Urinary bladder (tissue), 4 donors: ENCODE data around the gene ATRX. TPM values are rescaled to one million over a fixed set of nuclear protein-coding genes. Genes with fewer than 3 reads are reported as not detected.
"Not testable (repeated sequence)": the region's sequence is repeated elsewhere in the genome, so short reads cannot be mapped to it uniquely, and the experiment has no call there.

ENCODE experiments used
- DNase-seq: peaks from one replicate; pipeline ENCODE4 v3.0.0-alpha.2; 2015; ENCODE audit errors: extremely low spot score
- H3K27ac ChIP-seq: one replicate; pipeline ENCODE4 v1.5.1; 2013; ENCODE audit warnings: low read depth, mild to moderate bottlenecking, moderate library complexity
- H3K36me3 ChIP-seq: one replicate; pipeline ENCODE4 v1.6.1; 2013; ENCODE audit warnings: mild to moderate bottlenecking, moderate library complexity; ENCODE audit not compliant: insufficient read depth
- H3K4me1 ChIP-seq: one replicate; pipeline ENCODE4 v1.6.1; 2013; ENCODE audit warnings: mild to moderate bottlenecking, moderate library complexity; ENCODE audit not compliant: insufficient read depth
- H3K4me3 ChIP-seq: one replicate; pipeline ENCODE4 v1.5.1; 2013; ENCODE audit warnings: low read depth, low read length
- WGBS: extraction: QIAGEN DNeasy Blood & Tissue Kit; methylation state at CpG from one replicate; pipeline ENCODE4 v1.1.7; 2013; 5-methylcytosine and 5-hydroxymethylcytosine counted together
- polyA plus RNA-seq: library from polyadenylated mRNA; stranded (reverse); fragments of 200-250 nt; gene quantifications from one replicate; pipeline ENCODE4 v1.2.3, GENCODE V29; 2013
- total RNA-seq: library from RNA; depleted of rRNA; stranded (reverse); fragments of >200 nt; gene quantifications from one replicate; pipeline ENCODE4 v1.2.3, GENCODE V29; 2014
- donor health status: healthy with polysubstance abuse.
- donor health status: healthy.

ATRX gene
- total and polyA plus RNA-seq, 2 donors: 21.7 to 236 TPM

DNA sequence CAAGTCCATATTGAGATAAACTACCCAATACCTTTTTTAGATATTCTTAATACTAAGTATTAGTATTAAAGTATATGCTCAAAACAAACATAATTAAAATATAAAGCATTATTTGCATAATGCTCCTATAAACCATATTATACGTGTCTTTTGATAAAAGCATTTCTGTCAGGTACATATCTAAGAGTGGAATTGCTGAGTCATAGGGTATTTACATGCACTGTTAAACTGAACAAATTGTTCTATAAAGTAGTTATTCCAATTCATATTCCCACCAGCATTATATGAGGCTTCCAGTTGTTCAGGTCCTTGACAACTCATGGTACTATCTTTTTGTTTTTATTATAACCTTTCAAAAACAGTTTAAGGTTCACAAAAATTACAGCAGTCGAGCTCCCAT, 224.6 kb downstream of the ATRX start:
- 99% methylated on average over 2 of the region's 2 CpGs for WGBS
- no peak for DNase-seq
- H3K27ac ChIP-seq: no peak overlapping the region
- H3K4me3 ChIP-seq: no peak overlapping the region
- H3K4me1 ChIP-seq: no peaks in the 10 kb centered on the region
- H3K36me3 ChIP-seq: no peaks in the 10 kb centered on the region

DNA sequence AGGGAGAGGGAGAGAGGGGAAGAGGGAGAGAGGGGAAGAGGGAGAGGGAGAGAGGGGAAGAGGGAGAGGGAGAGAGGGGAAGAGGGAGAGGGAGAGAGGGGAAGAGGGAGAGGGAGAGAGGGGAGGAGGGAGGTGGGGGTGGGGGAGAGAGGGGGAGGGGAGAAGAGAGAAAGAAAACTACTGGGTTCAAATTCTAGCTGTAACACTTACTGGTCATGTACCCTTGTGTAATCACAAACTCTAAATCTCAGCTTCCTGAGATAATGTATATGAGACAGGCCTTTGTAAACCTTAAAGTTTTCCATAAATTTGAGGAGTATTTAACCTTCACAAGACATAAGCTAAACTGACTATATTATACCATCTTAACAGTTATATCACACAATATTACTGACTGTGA, 229.7 kb downstream of the ATRX start:
- no peaks in the 10 kb centered on the region for H3K36me3 ChIP-seq
- DNase-seq: no peak

DNA sequence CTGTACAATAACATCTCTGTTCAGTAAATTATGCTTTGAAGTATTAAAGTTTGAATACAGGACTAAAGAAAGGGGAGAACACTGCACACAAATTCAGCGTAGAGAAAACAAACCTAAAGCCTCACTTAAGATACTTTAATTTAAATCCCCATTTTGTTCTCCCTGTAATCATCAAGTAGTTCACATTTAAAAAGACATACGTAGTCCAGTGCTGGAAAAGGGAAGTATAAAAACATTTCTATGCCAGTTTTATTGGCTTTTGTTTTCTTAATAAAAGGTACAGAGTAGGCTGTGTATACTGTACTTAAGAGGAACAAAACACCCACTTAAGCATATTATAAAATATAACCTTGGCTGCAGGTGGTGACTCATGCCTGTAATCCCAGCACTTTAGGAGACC, 237.3 kb downstream of the ATRX start:
- WGBS: 78% methylated on average over 2 of the region's 2 CpGs
- Histone ChIP-seq H3K36me3 (no peaks in the 10 kb centered on the region), H3K4me1 (no peaks in the 10 kb centered on the region), H3K27ac (no peak overlapping the region), H3K4me3 (no peak overlapping the region)
- no peak for DNase-seq

More for the DNA sequence above, 229.7 kb downstream of the ATRX start:
- no peaks in the 10 kb centered on the region for H3K4me1 ChIP-seq
- H3K4me3 ChIP-seq: no peak overlapping the region
- no peak overlapping the region for H3K27ac ChIP-seq

DNA sequence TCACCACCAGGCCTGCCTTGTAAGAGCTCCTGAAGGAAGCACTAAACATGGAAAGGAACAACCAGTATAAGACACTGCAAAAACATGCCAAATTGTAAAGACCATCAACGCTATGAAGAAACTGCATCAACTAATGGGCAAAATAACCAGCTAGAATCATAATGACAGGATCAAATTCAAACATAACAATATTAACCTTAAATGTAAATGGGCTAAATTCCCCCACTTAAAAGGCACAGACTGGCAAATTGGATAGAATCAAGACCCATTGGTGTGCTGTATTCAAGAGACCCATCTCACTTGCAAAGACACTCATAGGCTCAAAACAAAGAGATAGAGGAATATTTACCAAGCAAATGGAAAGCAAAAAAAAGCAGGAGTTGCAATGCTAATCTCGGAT, 246.2 kb downstream of the ATRX start:
- H3K4me1 ChIP-seq: not testable (repeated sequence)
- 94% methylated on average over 2 of the region's 2 CpGs for WGBS

GRCh38 chrX:77531261-77531660, 254.8 kb downstream of the ATRX start:
- WGBS: 100% methylated on average over 2 of the region's 2 CpGs

More for the DNA sequence above, 246.2 kb downstream of the ATRX start:
- H3K4me3 ChIP-seq, DNase-seq, H3K36me3 ChIP-seq, H3K27ac ChIP-seq: not testable (repeated sequence)

DNA sequence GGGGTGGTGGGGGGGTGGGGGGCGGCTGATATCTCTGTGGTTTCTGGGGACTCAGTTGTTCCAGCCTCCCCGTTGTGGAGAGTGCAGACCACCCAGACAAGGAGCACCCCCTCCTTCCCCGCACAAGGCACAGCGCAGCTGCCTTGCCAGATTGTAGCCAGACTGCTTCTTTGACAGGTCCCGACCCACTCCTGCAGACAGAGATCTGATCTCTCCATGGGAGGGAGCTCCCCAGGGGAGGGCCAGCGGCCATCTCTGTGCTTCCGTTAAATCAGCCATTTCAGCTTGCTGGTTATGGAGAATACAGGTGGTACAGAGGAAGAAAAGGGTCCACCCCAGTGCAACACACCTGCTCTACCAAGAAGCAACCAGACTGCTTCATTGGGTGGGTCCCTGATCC, 258.0 kb downstream of the ATRX start:
- Histone ChIP-seq H3K4me3 (no peak overlapping the region), H3K27ac (no peak overlapping the region), H3K36me3 (no peaks in the 10 kb centered on the region), H3K4me1 (no peaks in the 10 kb centered on the region)
- 31% methylated on average over 7 of the region's 7 CpGs for WGBS
- DNase-seq: no peak

More at GRCh38 chrX:77531261-77531660, 254.8 kb downstream of the ATRX start:
- not testable (repeated sequence) for H3K27ac ChIP-seq, H3K4me1 ChIP-seq, DNase-seq, H3K4me3 ChIP-seq, H3K36me3 ChIP-seq

DNA sequence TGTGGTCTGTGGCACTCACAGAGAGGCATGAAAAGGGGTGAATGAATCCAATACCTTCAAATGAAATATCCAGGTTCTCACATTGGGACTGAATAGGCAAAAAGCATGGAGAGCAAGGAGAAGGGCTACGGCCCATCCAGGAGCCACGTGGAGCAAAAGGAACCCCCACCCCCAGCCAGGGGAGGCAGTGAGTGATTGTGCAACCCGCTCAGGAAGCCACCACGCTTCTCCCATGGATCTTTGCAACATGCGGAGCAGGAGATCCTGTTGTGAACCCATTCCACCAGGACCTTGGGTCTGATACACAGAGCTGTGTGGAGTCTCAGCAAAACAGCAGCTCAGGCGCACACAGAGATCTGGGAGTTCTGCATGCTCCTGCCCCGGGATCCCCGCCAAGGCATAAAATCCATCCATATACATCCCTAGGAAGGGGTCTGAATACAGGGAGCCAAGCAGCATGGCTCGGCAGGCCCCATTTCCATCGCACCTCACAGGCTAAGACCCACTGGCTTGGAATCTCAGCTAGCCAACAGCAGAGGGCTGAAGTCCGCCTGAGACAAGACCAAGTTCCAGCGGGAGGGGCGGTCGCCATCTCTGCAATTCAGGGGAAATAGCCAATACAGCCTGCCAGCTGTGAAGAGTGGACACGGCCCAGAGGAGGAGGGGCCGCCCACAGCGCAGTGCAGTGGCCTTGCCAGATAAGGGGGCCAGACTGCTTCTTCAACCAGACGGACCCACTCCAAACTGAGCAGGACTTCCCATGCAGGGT, 258.6 kb downstream of the ATRX start:
- no peaks in the 10 kb centered on the region for H3K4me1 ChIP-seq
- no peaks in the 10 kb centered on the region for H3K36me3 ChIP-seq
- no peak overlapping the region for H3K4me3 ChIP-seq
- DNase-seq: no peak
- no peak overlapping the region for H3K27ac ChIP-seq
- 32% methylated on average over 18 of the region's 18 CpGs for WGBS

DNA sequence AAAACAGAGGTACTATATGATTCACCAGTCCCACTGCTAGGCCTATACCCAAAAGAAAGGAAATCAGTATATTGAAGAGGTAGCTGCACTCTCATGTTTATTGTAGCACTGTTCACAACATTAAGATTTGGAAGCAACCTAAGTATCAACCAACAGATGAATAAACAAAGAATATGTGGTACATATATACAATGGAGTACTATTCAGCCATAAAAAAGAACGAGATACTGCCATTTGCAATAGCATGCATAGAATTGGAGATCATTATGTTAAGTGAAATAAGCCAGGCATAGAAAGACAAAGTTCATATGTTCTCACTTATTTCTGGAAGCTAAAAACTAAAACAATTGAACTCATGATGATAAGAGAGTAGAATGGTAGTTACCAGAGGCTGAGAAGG, 266.3 kb downstream of the ATRX start:
- DNase-seq: no peak
- Histone ChIP-seq H3K4me1 (no peaks in the 10 kb centered on the region), H3K4me3 (no peak overlapping the region), H3K36me3 (no peaks in the 10 kb centered on the region), H3K27ac (no peak overlapping the region)
- 98% methylated on average over 1 of the region's 1 CpG for WGBS

DNA sequence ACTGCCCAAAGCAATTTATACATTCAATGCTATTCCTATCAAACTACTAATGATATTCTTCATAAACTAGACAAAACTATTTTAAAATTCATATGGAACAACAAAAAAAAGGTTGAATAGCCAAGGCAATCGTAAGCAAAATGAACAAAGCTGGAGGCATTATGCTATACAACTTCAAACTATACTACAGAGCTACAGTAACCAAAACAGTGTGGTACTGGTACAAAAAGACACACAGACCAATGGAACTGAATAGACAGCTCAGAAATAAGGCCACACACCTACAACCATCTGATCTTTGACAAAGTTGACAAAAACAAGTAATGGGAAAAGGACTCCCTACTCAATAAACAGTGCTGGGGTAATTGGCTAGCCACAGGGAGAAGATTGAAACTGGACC, 271.8 kb downstream of the ATRX start:
- Histone ChIP-seq H3K4me3 (no peak overlapping the region), H3K36me3 (no peaks in the 10 kb centered on the region), H3K27ac (no peak overlapping the region), H3K4me1 (no peaks in the 10 kb centered on the region)
- DNase-seq: no peak
- 98% methylated on average over 1 of the region's 1 CpG for WGBS

GRCh38 chrX:77510007-77510406, 276.0 kb downstream of the ATRX start:
- no peaks in the 10 kb centered on the region for H3K4me1 ChIP-seq

DNA sequence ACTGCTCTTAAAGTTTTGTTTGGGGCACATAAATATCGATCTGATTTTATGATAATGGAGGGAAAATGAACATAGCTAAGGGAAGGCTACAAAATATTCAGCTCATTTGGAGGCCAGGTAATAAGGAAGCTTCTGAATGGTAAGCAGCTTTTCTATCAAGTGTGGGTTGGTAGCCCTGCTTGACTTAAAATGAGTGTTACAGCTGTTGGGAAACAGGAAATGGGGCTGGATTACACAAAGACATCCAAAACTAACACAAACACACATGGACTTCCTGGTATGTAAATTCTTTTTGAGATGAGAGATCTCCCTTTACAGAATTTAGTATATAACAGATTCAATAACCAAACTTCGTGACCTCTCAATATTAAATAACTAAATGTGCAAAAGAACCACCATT, 280.8 kb downstream of the ATRX start:
- no peak overlapping the region for H3K27ac ChIP-seq
- no peak for DNase-seq
- no peak overlapping the region for H3K4me3 ChIP-seq
- H3K36me3 ChIP-seq: no peaks in the 10 kb centered on the region
- WGBS: 63% methylated on average over 2 of the region's 2 CpGs
- H3K4me1 ChIP-seq: no peaks in the 10 kb centered on the region

More at GRCh38 chrX:77510007-77510406, 276.0 kb downstream of the ATRX start:
- no peak overlapping the region for H3K4me3 ChIP-seq
- DNase-seq: no peak
- 94% methylated on average over 1 of the region's 1 CpG for WGBS
- H3K27ac ChIP-seq: no peak overlapping the region
- H3K36me3 ChIP-seq: no peaks in the 10 kb centered on the region

GRCh38 chrX:77502951-77503525, 283.0 kb downstream of the ATRX start:
- 24% methylated on average over 2 of the region's 2 CpGs for WGBS
- H3K4me1 ChIP-seq: no peaks in the 10 kb centered on the region
- H3K4me3 ChIP-seq: no peak overlapping the region
- no peak overlapping the region for H3K27ac ChIP-seq
- no peaks in the 10 kb centered on the region for H3K36me3 ChIP-seq
- DNase-seq: no peak

DNA sequence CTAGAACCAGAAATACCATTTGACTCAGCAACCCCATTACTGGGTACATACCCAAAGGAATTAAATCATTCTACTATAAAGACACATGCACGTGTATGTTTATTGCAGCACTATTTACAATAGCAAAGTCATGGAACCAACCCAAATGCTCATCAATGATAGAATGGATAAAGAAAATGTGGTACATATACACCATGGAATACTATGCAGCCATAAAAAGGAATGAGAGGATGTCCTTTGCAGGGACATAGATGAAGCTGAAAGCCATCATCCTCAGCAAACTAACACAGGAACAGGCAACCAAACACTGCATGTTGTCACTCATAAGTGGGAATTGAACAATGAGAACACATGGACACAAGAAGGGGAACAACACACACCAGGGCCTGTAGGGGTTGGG, 285.9 kb downstream of the ATRX start:
- H3K4me1 ChIP-seq, H3K36me3 ChIP-seq, H3K27ac ChIP-seq, DNase-seq, H3K4me3 ChIP-seq: not testable (repeated sequence)
- WGBS: 67% methylated on average over 1 of the region's 1 CpG

DNA sequence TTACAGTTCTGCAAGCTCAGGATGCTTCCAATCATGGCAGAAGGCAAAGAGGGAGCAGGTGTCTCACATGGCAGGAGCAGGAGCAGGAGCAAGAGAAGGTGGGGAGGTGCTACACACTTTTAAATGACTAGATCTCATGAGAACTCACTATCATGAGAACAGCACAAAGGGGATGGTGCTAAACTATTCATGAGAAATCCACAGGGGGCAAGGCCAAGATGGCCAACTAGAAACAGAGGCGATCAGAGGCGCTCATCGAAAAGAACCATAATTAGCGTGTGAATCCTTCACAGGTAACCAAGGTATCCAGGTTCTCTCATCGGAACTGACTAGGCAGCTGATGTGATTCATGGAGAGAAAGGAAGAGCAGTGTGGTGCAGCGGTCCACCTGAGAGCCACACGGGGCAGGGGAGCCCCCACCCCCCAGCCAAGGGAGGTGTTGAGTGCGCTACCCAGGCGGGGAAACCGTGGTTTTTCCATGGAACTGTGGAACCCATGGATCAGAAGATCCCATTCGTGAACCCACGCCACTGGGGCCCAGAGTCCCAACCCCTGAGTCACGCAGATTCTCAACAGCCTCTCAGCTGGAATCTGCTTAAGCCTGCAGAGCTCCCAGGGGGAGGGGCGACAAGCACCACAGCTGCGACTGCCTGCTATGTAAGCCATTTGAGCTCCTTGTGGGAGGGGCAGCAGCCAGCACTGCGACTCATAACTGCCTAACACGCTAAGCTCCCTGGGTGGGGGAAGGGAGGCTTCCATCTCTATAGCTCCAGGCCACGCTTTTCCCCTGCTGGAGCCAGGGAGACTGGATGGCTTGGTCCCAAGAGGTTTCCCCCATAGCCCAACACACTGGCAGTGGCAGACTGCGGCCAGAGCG, 292.1 kb downstream of the ATRX start:
- Histone ChIP-seq H3K27ac (no peak overlapping the region), H3K36me3 (no peaks in the 10 kb centered on the region), H3K4me3 (no peak overlapping the region), H3K4me1 (no peaks in the 10 kb centered on the region)
- DNase-seq: no peak
- 60% methylated on average over 20 of the region's 20 CpGs for WGBS
